ENCODE results near the gene HRAS. TPM values are rescaled to one million over a fixed set of nuclear protein-coding genes. Genes with fewer than 3 reads are reported as not detected.

HRAS gene
- polyA plus RNA-seq, 1 of the 3 experiments (the other 2 are of a cell fraction) = 217 TPM

GRCh38 chr11:555780-556661 is 20.6 kb upstream of the HRAS start:
- Histone ChIP-seq H3K27me3 (ENCODE audit: insufficient read depth) (peaks cover 11% of the 10 kb centered on the region), H3F3A (replicated peaks; ENCODE audit: insufficient read depth) (no peaks in the 10 kb centered on the region), H3K9me2 (no peaks in the 10 kb centered on the region), H3K4me3 (ENCODE audit: low read depth in 2 of 2, low read length in 1 of 2) (peak overlapping the region in 1 of 2 experiments; percentile 53; a peak in 2 of 4 replicates), H3K4me1 (ENCODE audit: control insufficient read depth in 1 of 2, insufficient read depth in 2 of 2, low read depth in 1 of 2, low read length in 1 of 2) (peaks cover 4 to 26% of the 10 kb centered on the region in 2 experiments; a peak in 2 of 4 replicates), H2AFZ (ENCODE audit: low read depth) (no peak overlapping the region), H3K36me3 (replicated peaks in 1 of 2; ENCODE audit: control insufficient read depth in 1 of 2, insufficient read depth in 2 of 2, low read length in 1 of 2) (no peaks in the 10 kb centered on the region), H3K9me3 (no peaks in the 10 kb centered on the region), H3K27ac (ENCODE audit: low read depth in 2 of 2, low read length in 1 of 2) (no peak overlapping the region), H3K4me2 (no peak overlapping the region), H4K20me1 (ENCODE audit: insufficient read depth) (no peaks in the 10 kb centered on the region), H3K9ac (no peak overlapping the region), H3K79me2 (ENCODE audit: insufficient read depth) (no peaks in the 10 kb centered on the region)
- TF ChIP-seq GABPA (IDR thresholded peaks at IDR 0.05; ENCODE audit: low read depth) = no peak
- TF ChIP-seq ZBTB33 (IDR thresholded peaks at IDR 0.05; ENCODE audit: borderline replicate concordance, low read depth) = no peak
- no peak for TF ChIP-seq FOXJ3 (CRISPR knock-in tag; IDR thresholded peaks at IDR 0.05)
- TF ChIP-seq TEAD4 (IDR thresholded peaks at IDR 0.05; ENCODE audit: borderline replicate concordance, insufficient read depth) = no peak
- no peak for DNase-seq
- POLR2A ChIA-PET = interaction anchor here (0.6 to 1.1 kb wide), 4 partner anchors 9 to 29 kb away, joined by 3 to 6 read pairs (median 3); no protein-coding TSS in a partner anchor
- 44% methylated on average over 22 of the region's 104 CpGs for WGBS (ENCODE audit: low lambda C conversion rate)
- CTCF ChIA-PET = interaction anchor here (0.9 to 3.6 kb wide), 22 partner anchors 9 to 208 kb away, joined by 3 to 41 read pairs (median 4); no protein-coding TSS in a partner anchor

GRCh38 chr11:555227-555779 is 19.9 kb upstream of the HRAS start:
- ChIA-PET CTCF (interaction anchor here (0.8 to 3.6 kb wide), 33 partner anchors 8 to 250 kb away, joined by 3 to 41 read pairs (median 4); no protein-coding TSS in a partner anchor), POLR2A (interaction anchor here (0.8 to 1.1 kb wide), 3 partner anchors 9 to 19 kb away, joined by 3 to 6 read pairs (median 4); no protein-coding TSS in a partner anchor)
- Histone ChIP-seq H3K9me2 (no peaks in the 10 kb centered on the region), H3K4me3 (ENCODE audit: low read depth in 2 of 2, low read length in 1 of 2) (peak overlapping the region in 1 of 2 experiments; percentile 53; a peak in 2 of 4 replicates), H3K27me3 (ENCODE audit: insufficient read depth) (peaks cover 11% of the 10 kb centered on the region), H3K36me3 (replicated peaks in 1 of 2; ENCODE audit: control insufficient read depth in 1 of 2, insufficient read depth in 2 of 2, low read length in 1 of 2) (no peaks in the 10 kb centered on the region), H3K27ac (ENCODE audit: low read depth in 2 of 2, low read length in 1 of 2) (no peak overlapping the region; a peak in 1 of 4 replicates), H3F3A (replicated peaks; ENCODE audit: insufficient read depth) (no peaks in the 10 kb centered on the region), H4K20me1 (ENCODE audit: insufficient read depth) (no peaks in the 10 kb centered on the region), H2AFZ (ENCODE audit: low read depth) (no peak overlapping the region), H3K9ac (no peak overlapping the region), H3K9me3 (no peaks in the 10 kb centered on the region), H3K4me2 (peak overlapping the region; percentile 59; the same call in 1 of the 2 replicates), H3K4me1 (ENCODE audit: control insufficient read depth in 1 of 2, insufficient read depth in 2 of 2, low read depth in 1 of 2, low read length in 1 of 2) (peaks cover 4 to 26% of the 10 kb centered on the region in 2 experiments; a peak in 2 of 4 replicates), H3K79me2 (ENCODE audit: insufficient read depth) (no peaks in the 10 kb centered on the region)
- 9% methylated on average over 8 of the region's 57 CpGs for WGBS (ENCODE audit: low lambda C conversion rate)
- peak; percentile 59 for DNase-seq
- TF ChIP-seq CTCF (IDR thresholded peaks at IDR 0.05) (no peak), CHD2 (IDR thresholded peaks at IDR 0.05; ENCODE audit: low read length, partially characterized antibody) (no peak), TAF1 (IDR thresholded peaks at IDR 0.05; ENCODE audit: borderline replicate concordance, low read depth, low read length) (no peak), USF1 (IDR thresholded peaks at IDR 0.05; ENCODE audit: borderline replicate concordance, low read depth) (no peak), EZH2phosphoT487 (IDR thresholded peaks at IDR 0.05; ENCODE audit: borderline replicate concordance, low read depth) (no peak), RXRA (IDR thresholded peaks at IDR 0.05; ENCODE audit: borderline replicate concordance, low read depth) (no peak), ELF1 (IDR thresholded peaks at IDR 0.05) (no peak), FOSL2 (IDR thresholded peaks at IDR 0.05; ENCODE audit: borderline replicate concordance, low read depth) (no peak), GABPA (IDR thresholded peaks at IDR 0.05; ENCODE audit: low read depth) (no peak), MEF2A (IDR thresholded peaks at IDR 0.05; ENCODE audit: borderline replicate concordance, low read depth) (no peak), REST (IDR thresholded peaks at IDR 0.05; ENCODE audit: low read depth, low read length) (no peak)
